ENCODE data around the gene WBP2NL. TPM values are rescaled to one million over a fixed set of nuclear protein-coding genes. Genes with fewer than 3 reads are reported as not detected.

The WBP2NL gene
- total RNA-seq, 1 experiment from 2014 or later = not detected

- Histone ChIP-seq H3K4me3 (ENCODE audit: insufficient read depth, low read depth, low read length) (no peak overlapping the region), H3K36me3 (replicated peaks; ENCODE audit: control insufficient read depth, insufficient read depth, low read length) (peaks cover 6% of the 10 kb centered on the region), H3K27me3 (ENCODE audit: control insufficient read depth, insufficient read depth, low read length) (no peaks in the 10 kb centered on the region)
- DNase-seq = no peak
These were observed 3.4 kb upstream of the WBP2NL start for GRCh38 chr22:41995211-41995610.

GRCh38 chr22:41996826-41997225, 1.8 kb upstream of the WBP2NL start:
- Histone ChIP-seq H3K27me3 (ENCODE audit: control insufficient read depth, insufficient read depth, low read length) (no peaks in the 10 kb centered on the region), H3K36me3 (replicated peaks; ENCODE audit: control insufficient read depth, insufficient read depth, low read length) (peaks cover 5% of the 10 kb centered on the region), H3K4me3 (ENCODE audit: insufficient read depth, low read depth, low read length) (no peak overlapping the region)
- DNase-seq = no peak

- Histone ChIP-seq H3K27me3 (ENCODE audit: control insufficient read depth, insufficient read depth, low read length) (no peaks in the 10 kb centered on the region), H3K4me3 (ENCODE audit: insufficient read depth, low read depth, low read length) (no peak overlapping the region), H3K36me3 (replicated peaks; ENCODE audit: control insufficient read depth, insufficient read depth, low read length) (no peaks in the 10 kb centered on the region)
- no peak for DNase-seq
These were observed 1.9 kb downstream of the WBP2NL start for GRCh38 chr22:42000466-42000865.

- H3K4me3 ChIP-seq (ENCODE audit: insufficient read depth, low read depth, low read length) = no peak overlapping the region
- DNase-seq = no peak
- no peaks in the 10 kb centered on the region for H3K36me3 ChIP-seq (replicated peaks; ENCODE audit: control insufficient read depth, insufficient read depth, low read length)
- H3K27me3 ChIP-seq (ENCODE audit: control insufficient read depth, insufficient read depth, low read length) = no peaks in the 10 kb centered on the region
These were observed 2.5 kb downstream of the WBP2NL start for GRCh38 chr22:42001121-42001520.

GRCh38 chr22:42001706-42002105, 3.1 kb downstream of the WBP2NL start:
- H3K27me3 ChIP-seq (ENCODE audit: control insufficient read depth, insufficient read depth, low read length) = no peaks in the 10 kb centered on the region
- H3K4me3 ChIP-seq (ENCODE audit: insufficient read depth, low read depth, low read length) = no peak overlapping the region
- H3K36me3 ChIP-seq (replicated peaks; ENCODE audit: control insufficient read depth, insufficient read depth, low read length) = no peaks in the 10 kb centered on the region
- DNase-seq = no peak

GRCh38 chr22:42007922-42008321, 9.3 kb downstream of the WBP2NL start:
- H3K36me3 ChIP-seq (replicated peaks; ENCODE audit: control insufficient read depth, insufficient read depth, low read length) = no peaks in the 10 kb centered on the region
- H3K27me3 ChIP-seq (ENCODE audit: control insufficient read depth, insufficient read depth, low read length) = no peaks in the 10 kb centered on the region
- no peak overlapping the region for H3K4me3 ChIP-seq (ENCODE audit: insufficient read depth, low read depth, low read length)
- DNase-seq = no peak

- no peak for DNase-seq
- Histone ChIP-seq H3K36me3 (replicated peaks; ENCODE audit: control insufficient read depth, insufficient read depth, low read length) (no peaks in the 10 kb centered on the region), H3K27me3 (ENCODE audit: control insufficient read depth, insufficient read depth, low read length) (no peaks in the 10 kb centered on the region), H3K4me3 (ENCODE audit: insufficient read depth, low read depth, low read length) (no peak overlapping the region)
These were observed 12.2 kb downstream of the WBP2NL start for GRCh38 chr22:42010778-42011177.

- Histone ChIP-seq H3K36me3 (replicated peaks; ENCODE audit: control insufficient read depth, insufficient read depth, low read length) (no peaks in the 10 kb centered on the region), H3K4me3 (ENCODE audit: insufficient read depth, low read depth, low read length) (no peak overlapping the region), H3K27me3 (ENCODE audit: control insufficient read depth, insufficient read depth, low read length) (no peaks in the 10 kb centered on the region; the same call in 1 of the 2 replicates)
- DNase-seq = no peak
These were observed 14.8 kb downstream of the WBP2NL start for GRCh38 chr22:42013385-42013784.

GRCh38 chr22:42016111-42016510, 17.5 kb downstream of the WBP2NL start:
- H3K36me3 ChIP-seq (replicated peaks; ENCODE audit: control insufficient read depth, insufficient read depth, low read length) = no peaks in the 10 kb centered on the region
- H3K27me3 ChIP-seq (ENCODE audit: control insufficient read depth, insufficient read depth, low read length) = no peaks in the 10 kb centered on the region; the same call in 1 of the 2 replicates
- no peak overlapping the region for H3K4me3 ChIP-seq (ENCODE audit: insufficient read depth, low read depth, low read length)
- DNase-seq = no peak

- H3K4me3 ChIP-seq (ENCODE audit: insufficient read depth, low read depth, low read length) = no peak overlapping the region
- H3K27me3 ChIP-seq (ENCODE audit: control insufficient read depth, insufficient read depth, low read length) = no peaks in the 10 kb centered on the region; the same call in 1 of the 2 replicates
- no peaks in the 10 kb centered on the region for H3K36me3 ChIP-seq (replicated peaks; ENCODE audit: control insufficient read depth, insufficient read depth, low read length)
- no peak for DNase-seq
These were observed 19.6 kb downstream of the WBP2NL start for GRCh38 chr22:42018224-42018623.

GRCh38 chr22:42021571-42021970, 23.0 kb downstream of the WBP2NL start:
- H3K27me3 ChIP-seq (ENCODE audit: control insufficient read depth, insufficient read depth, low read length) = no peaks in the 10 kb centered on the region; the same call in 1 of the 2 replicates
- no peak for DNase-seq
- no peak overlapping the region for H3K4me3 ChIP-seq (ENCODE audit: insufficient read depth, low read depth, low read length)
- H3K36me3 ChIP-seq (replicated peaks; ENCODE audit: control insufficient read depth, insufficient read depth, low read length) = no peaks in the 10 kb centered on the region

GRCh38 chr22:42022162-42022847, 23.7 kb downstream of the WBP2NL start:
- no peaks in the 10 kb centered on the region for H3K36me3 ChIP-seq (replicated peaks; ENCODE audit: control insufficient read depth, insufficient read depth, low read length)
- no peak overlapping the region for H3K4me3 ChIP-seq (ENCODE audit: insufficient read depth, low read depth, low read length)
- no peaks in the 10 kb centered on the region; the same call in 1 of the 2 replicates for H3K27me3 ChIP-seq (ENCODE audit: control insufficient read depth, insufficient read depth, low read length)
- DNase-seq = no peak

GRCh38 chr22:42025421-42025820, 26.8 kb downstream of the WBP2NL start:
- H3K4me3 ChIP-seq (ENCODE audit: insufficient read depth, low read depth, low read length) = no peak overlapping the region
- DNase-seq = no peak
- no peaks in the 10 kb centered on the region for H3K27me3 ChIP-seq (ENCODE audit: control insufficient read depth, insufficient read depth, low read length)
- H3K36me3 ChIP-seq (replicated peaks; ENCODE audit: control insufficient read depth, insufficient read depth, low read length) = no peaks in the 10 kb centered on the region

- Histone ChIP-seq H3K27me3 (ENCODE audit: control insufficient read depth, insufficient read depth, low read length) (no peaks in the 10 kb centered on the region), H3K36me3 (replicated peaks; ENCODE audit: control insufficient read depth, insufficient read depth, low read length) (no peaks in the 10 kb centered on the region), H3K4me3 (ENCODE audit: insufficient read depth, low read depth, low read length) (no peak overlapping the region)
- peak; percentile 33 for DNase-seq
These were observed 28.1 kb downstream of the WBP2NL start for GRCh38 chr22:42026705-42027104.

- H3K36me3 ChIP-seq (replicated peaks; ENCODE audit: control insufficient read depth, insufficient read depth, low read length) = no peaks in the 10 kb centered on the region
These were observed 34.9 kb downstream of the WBP2NL start for GRCh38 chr22:42033263-42034181.

More at GRCh38 chr22:42033263-42034181, 34.9 kb downstream of the WBP2NL start:
- H3K4me3 ChIP-seq (ENCODE audit: insufficient read depth, low read depth, low read length) = no peak overlapping the region
- no peak for DNase-seq
- H3K27me3 ChIP-seq (ENCODE audit: control insufficient read depth, insufficient read depth, low read length) = no peaks in the 10 kb centered on the region

Data from H7 (cell line).